Esophagus muscularis mucosa (tissue), 4 donors: ENCODE data around the gene SLC4A4. TPM values are rescaled to one million over a fixed set of nuclear protein-coding genes. Genes with fewer than 3 reads are reported as not detected.

Experiments
- DNase-seq: peaks from one replicate; pipeline ENCODE4 v3.0.0-alpha.2; 2017; ENCODE audit errors: extremely low spot score
- H3K27ac ChIP-seq, 4 donors: fragments of 200-600 bp; sonication (generic); replicated peaks in 1 of 4; 1 replicate in 3 of 4; 2 replicates in 1 of 4; pipeline ENCODE4 v1.5.1; 2016 to 2019; ENCODE audit warnings: mild to moderate bottlenecking in 1 of 4
- H3K27me3 ChIP-seq, 4 donors: fragments of 200-600 bp; sonication (generic); one replicate each; pipeline versions ENCODE4 v1.5.1 to v1.6.0; 2016 to 2019
- H3K36me3 ChIP-seq, 4 donors: fragments of 200-600 bp; sonication (generic); one replicate each; pipeline ENCODE4 v1.5.1; 2016 to 2019
- H3K4me1 ChIP-seq, 4 donors: fragments of 200-600 bp; sonication (generic); one replicate each; pipeline ENCODE4 v1.5.1; 2016 to 2019
- H3K4me3 ChIP-seq, 4 donors: fragments of 200-600 bp; sonication (generic); 1 replicate in 2 of 4; 2 replicates in 2 of 4; pipeline ENCODE4 v1.5.1; 2016 to 2019; ENCODE audit warnings: mild to moderate bottlenecking in 4 of 4, moderate library complexity in 1 of 4
- H3K9me3 ChIP-seq, 4 donors: fragments of 200-600 bp; sonication (generic); 1 replicate in 3 of 4; 2 replicates in 1 of 4; pipeline ENCODE4 v1.5.1; 2016 to 2019
- CTCF ChIP-seq, 3 experiments: fragments of 200-600 bp in 2 of 3; fragments of 450-650 bp in 1 of 3; sonication (generic) in 2 of 3; IDR thresholded peaks; one replicate each; pipeline ENCODE4 v1.5.1; 2017 to 2019; ENCODE audit warnings: antibody characterized with exemption in 3 of 3, mild to moderate bottlenecking in 2 of 3, moderate library complexity in 1 of 3
- EP300 ChIP-seq: sonication (generic); formaldehyde crosslinking; IDR thresholded peaks from one replicate; pipeline ENCODE4 v1.6.1; 2017; ENCODE audit warnings: antibody characterized with exemption
- POLR2A ChIP-seq: fragments of 450-650 bp; IDR thresholded peaks from one replicate; pipeline ENCODE4 v1.6.1; 2017; ENCODE audit warnings: antibody characterized with exemption, moderate library complexity, mild to moderate bottlenecking, low read depth
- POLR2AphosphoS5 ChIP-seq, 2 donors: sonication (generic); formaldehyde crosslinking; IDR thresholded peaks; one replicate each; pipeline ENCODE4 v1.6.1; 2017; ENCODE audit warnings: antibody characterized with exemption in 2 of 2
- WGBS: methylation state at CpG from one replicate; pipeline ENCODE4 v1.1.5; 2018; 5-methylcytosine and 5-hydroxymethylcytosine counted together
- intact Hi-C: fragments of 100-400 bp; cut with DNase I; formaldehyde crosslinking; loops from one replicate; pipeline ENCODE4 v1.15.1; 2023
- total RNA-seq, 4 donors: library from RNA; depleted of rRNA; stranded (reverse); fragments of >200 nt; gene quantifications; one replicate each; pipeline versions ENCODE4 v1.1.0 to v1.2.1, GENCODE V29; 2016

SLC4A4 gene
- total RNA-seq, 4 donors from 2014 or later: 1.2 to 4.8 (median 2.7) TPM

GRCh38 chr4:71382900-71383560, 44.2 kb downstream of the SLC4A4 start:
- H3K27ac ChIP-seq: no peak overlapping the region
- H3K27me3 ChIP-seq: no peaks in the 10 kb centered on the region
- intact Hi-C loops: no loop called here
- no peaks in the 10 kb centered on the region for H3K4me1 ChIP-seq
- DNase-seq: no peak
- no peaks in the 10 kb centered on the region for H3K36me3 ChIP-seq
- H3K9me3 ChIP-seq: no peaks in the 10 kb centered on the region
- WGBS: 96% methylated on average over 3 of the region's 3 CpGs
- H3K4me3 ChIP-seq: no peak overlapping the region
- TF ChIP-seq POLR2AphosphoS5 (IDR thresholded peaks at IDR 0.05) (no peak), CTCF (IDR thresholded peaks at IDR 0.05) (no peak), EP300 (no peak), POLR2A (no peak)

GRCh38 chr4:71383984-71384383, 45.2 kb downstream of the SLC4A4 start:
- Histone ChIP-seq H3K4me3 (no peak overlapping the region), H3K36me3 (no peaks in the 10 kb centered on the region), H3K27ac (no peak overlapping the region), H3K9me3 (no peaks in the 10 kb centered on the region), H3K27me3 (no peaks in the 10 kb centered on the region), H3K4me1 (peaks cover 0 to under 1% (median under 1%) of the 10 kb centered on the region in 4 donors)
- intact Hi-C loops: no loop called here
- no peak for DNase-seq
- 93% methylated on average over 1 of the region's 1 CpG for WGBS
- TF ChIP-seq POLR2A (no peak), CTCF (IDR thresholded peaks at IDR 0.05) (no peak), EP300 (no peak), POLR2AphosphoS5 (IDR thresholded peaks at IDR 0.05) (no peak)

- no peak overlapping the region for H3K4me3 ChIP-seq
- peaks cover 0 to 10% (median 8%) of the 10 kb centered on the region in 4 donors for H3K4me1 ChIP-seq
- TF ChIP-seq POLR2AphosphoS5 (IDR thresholded peaks at IDR 0.05) (no peak), CTCF (IDR thresholded peaks at IDR 0.05) (no peak), EP300 (no peak), POLR2A (no peak)
- no peak for DNase-seq
- 31% methylated on average over 2 of the region's 2 CpGs for WGBS
- H3K36me3 ChIP-seq: no peaks in the 10 kb centered on the region
- no peaks in the 10 kb centered on the region for H3K27me3 ChIP-seq
- intact Hi-C loops: no loop called here
- no peaks in the 10 kb centered on the region for H3K9me3 ChIP-seq
- H3K27ac ChIP-seq: no peak overlapping the region
Measured at GRCh38 chr4:71389149-71389827, 50.5 kb downstream of the SLC4A4 start.

- H3K27me3 ChIP-seq: no peaks in the 10 kb centered on the region
- TF ChIP-seq POLR2AphosphoS5 (IDR thresholded peaks at IDR 0.05) (no peak), CTCF (IDR thresholded peaks at IDR 0.05) (no peak), POLR2A (no peak), EP300 (no peak)
- H3K4me3 ChIP-seq: no peak overlapping the region
- H3K9me3 ChIP-seq: no peaks in the 10 kb centered on the region
- WGBS: 93% methylated on average over 3 of the region's 3 CpGs
- peaks cover 0 to 10% (median 8%) of the 10 kb centered on the region in 4 donors for H3K4me1 ChIP-seq
- H3K36me3 ChIP-seq: no peaks in the 10 kb centered on the region
- intact Hi-C loops: no loop called here
- no peak for DNase-seq
- H3K27ac ChIP-seq: no peak overlapping the region
Measured at GRCh38 chr4:71392109-71392508, 53.3 kb downstream of the SLC4A4 start.
